ENCODE results near the gene PCDH9.

Gene PCDH9

GRCh38 chr13:67230404-67231288 lies 510 bp upstream of the PCDH9 start:
- Mint-ChIP-seq H3K27ac (no peak overlapping the region), H3K27me3 (ENCODE audit: low read depth) (peaks cover 38% of the 10 kb centered on the region), H3K9me3 (no peaks in the 10 kb centered on the region), H3K4me1 (ENCODE audit: low read depth) (peaks cover 7% of the 10 kb centered on the region), H3K4me3 (no peak overlapping the region), H3K36me3 (ENCODE audit: low read depth) (no peaks in the 10 kb centered on the region)

- Mint-ChIP-seq H3K4me3 (no peak overlapping the region), H3K9me3 (no peaks in the 10 kb centered on the region), H3K27ac (no peak overlapping the region), H3K4me1 (ENCODE audit: low read depth) (peaks cover 9% of the 10 kb centered on the region), H3K27me3 (ENCODE audit: low read depth) (peaks cover 34% of the 10 kb centered on the region), H3K36me3 (ENCODE audit: low read depth) (no peaks in the 10 kb centered on the region)
Measured at GRCh38 chr13:67228916-67229315, 1.2 kb downstream of the PCDH9 start.

GRCh38 chr13:67228031-67228430 lies 2.1 kb downstream of the PCDH9 start:
- Mint-ChIP-seq H3K27ac (no peak overlapping the region), H3K4me3 (no peak overlapping the region), H3K36me3 (ENCODE audit: low read depth) (no peaks in the 10 kb centered on the region), H3K9me3 (no peaks in the 10 kb centered on the region), H3K4me1 (ENCODE audit: low read depth) (peaks cover 9% of the 10 kb centered on the region), H3K27me3 (ENCODE audit: low read depth) (peaks cover 31% of the 10 kb centered on the region)

GRCh38 chr13:67227131-67227983 lies 2.8 kb downstream of the PCDH9 start:
- Mint-ChIP-seq H3K9me3 (no peaks in the 10 kb centered on the region), H3K36me3 (ENCODE audit: low read depth) (no peaks in the 10 kb centered on the region), H3K4me1 (ENCODE audit: low read depth) (peaks cover 9% of the 10 kb centered on the region), H3K27ac (no peak overlapping the region), H3K27me3 (ENCODE audit: low read depth) (peaks cover 26% of the 10 kb centered on the region), H3K4me3 (no peak overlapping the region)

GRCh38 chr13:67226696-67227095 lies 3.4 kb downstream of the PCDH9 start:
- Mint-ChIP-seq H3K9me3 (no peaks in the 10 kb centered on the region), H3K27ac (no peak overlapping the region), H3K36me3 (ENCODE audit: low read depth) (no peaks in the 10 kb centered on the region), H3K27me3 (ENCODE audit: low read depth) (peaks cover 23% of the 10 kb centered on the region), H3K4me3 (no peak overlapping the region), H3K4me1 (ENCODE audit: low read depth) (peaks cover 9% of the 10 kb centered on the region)

- no peak overlapping the region for H3K27ac Mint-ChIP-seq
- no peaks in the 10 kb centered on the region for H3K9me3 Mint-ChIP-seq
- peaks cover 12% of the 10 kb centered on the region for H3K27me3 Mint-ChIP-seq (ENCODE audit: low read depth)
- no peaks in the 10 kb centered on the region for H3K36me3 Mint-ChIP-seq (ENCODE audit: low read depth)
- H3K4me3 Mint-ChIP-seq = no peak overlapping the region
- peaks cover 2% of the 10 kb centered on the region for H3K4me1 Mint-ChIP-seq (ENCODE audit: low read depth)
Measured at GRCh38 chr13:67225252-67226159, 4.6 kb downstream of the PCDH9 start.

- no peak overlapping the region for H3K4me3 Mint-ChIP-seq
- H3K36me3 Mint-ChIP-seq (ENCODE audit: low read depth) = no peaks in the 10 kb centered on the region
- peaks cover 2% of the 10 kb centered on the region for H3K4me1 Mint-ChIP-seq (ENCODE audit: low read depth)
- H3K27me3 Mint-ChIP-seq (ENCODE audit: low read depth) = peaks cover 12% of the 10 kb centered on the region
- H3K27ac Mint-ChIP-seq = no peak overlapping the region
- H3K9me3 Mint-ChIP-seq = no peaks in the 10 kb centered on the region
Measured at GRCh38 chr13:67224148-67224846, 5.8 kb downstream of the PCDH9 start.

- Mint-ChIP-seq H3K4me3 (no peak overlapping the region), H3K9me3 (no peaks in the 10 kb centered on the region), H3K36me3 (ENCODE audit: low read depth) (no peaks in the 10 kb centered on the region), H3K27ac (no peak overlapping the region), H3K4me1 (ENCODE audit: low read depth) (peaks cover 2% of the 10 kb centered on the region), H3K27me3 (ENCODE audit: low read depth) (peaks cover 12% of the 10 kb centered on the region)
Measured at GRCh38 chr13:67223742-67224141, 6.4 kb downstream of the PCDH9 start.

- Mint-ChIP-seq H3K36me3 (ENCODE audit: low read depth) (no peaks in the 10 kb centered on the region), H3K4me3 (no peak overlapping the region), H3K4me1 (ENCODE audit: low read depth) (peaks cover 2% of the 10 kb centered on the region), H3K27me3 (ENCODE audit: low read depth) (peaks cover 9% of the 10 kb centered on the region), H3K9me3 (no peaks in the 10 kb centered on the region), H3K27ac (no peak overlapping the region)
Measured at GRCh38 chr13:67223024-67223423, 7.1 kb downstream of the PCDH9 start.

- no peaks in the 10 kb centered on the region for H3K9me3 Mint-ChIP-seq
- no peak overlapping the region for H3K27ac Mint-ChIP-seq
- H3K27me3 Mint-ChIP-seq (ENCODE audit: low read depth) = peaks cover 3% of the 10 kb centered on the region
- peaks cover 2% of the 10 kb centered on the region for H3K4me1 Mint-ChIP-seq (ENCODE audit: low read depth)
- no peaks in the 10 kb centered on the region for H3K36me3 Mint-ChIP-seq (ENCODE audit: low read depth)
- no peak overlapping the region for H3K4me3 Mint-ChIP-seq
Measured at GRCh38 chr13:67221630-67222226, 8.4 kb downstream of the PCDH9 start.

- Mint-ChIP-seq H3K4me3 (no peak overlapping the region), H3K36me3 (ENCODE audit: low read depth) (no peaks in the 10 kb centered on the region), H3K9me3 (no peaks in the 10 kb centered on the region), H3K27ac (no peak overlapping the region), H3K4me1 (ENCODE audit: low read depth) (peaks cover under 1% of the 10 kb centered on the region), H3K27me3 (ENCODE audit: low read depth) (no peaks in the 10 kb centered on the region)
Measured at GRCh38 chr13:67219113-67219512, 11.0 kb downstream of the PCDH9 start.

- Mint-ChIP-seq H3K4me1 (ENCODE audit: low read depth) (no peaks in the 10 kb centered on the region), H3K27ac (no peak overlapping the region), H3K4me3 (no peak overlapping the region), H3K36me3 (ENCODE audit: low read depth) (no peaks in the 10 kb centered on the region), H3K27me3 (ENCODE audit: low read depth) (no peaks in the 10 kb centered on the region), H3K9me3 (no peaks in the 10 kb centered on the region)
Measured at GRCh38 chr13:67217880-67218279, 12.3 kb downstream of the PCDH9 start.

GRCh38 chr13:67216864-67217263 lies 13.3 kb downstream of the PCDH9 start:
- H3K4me3 Mint-ChIP-seq = no peak overlapping the region
- H3K4me1 Mint-ChIP-seq (ENCODE audit: low read depth) = no peaks in the 10 kb centered on the region
- no peaks in the 10 kb centered on the region for H3K36me3 Mint-ChIP-seq (ENCODE audit: low read depth)
- no peaks in the 10 kb centered on the region for H3K9me3 Mint-ChIP-seq
- H3K27me3 Mint-ChIP-seq (ENCODE audit: low read depth) = no peaks in the 10 kb centered on the region
- H3K27ac Mint-ChIP-seq = no peak overlapping the region
